GM12873 (cell line): ENCODE measurements around the gene DPF1.

ENCODE experiments used
- TF ChIP-seq, protein P1 (sequence below): IDR thresholded peaks from 2 replicates; pipeline ENCODE4 v1.5.1; 2012; ENCODE audit warnings: low read depth, mild to moderate bottlenecking, moderate library complexity, low read length, control low read depth; ENCODE audit not compliant: insufficient read depth; ENCODE audit errors: missing control alignments

DPF1 gene

DNA sequence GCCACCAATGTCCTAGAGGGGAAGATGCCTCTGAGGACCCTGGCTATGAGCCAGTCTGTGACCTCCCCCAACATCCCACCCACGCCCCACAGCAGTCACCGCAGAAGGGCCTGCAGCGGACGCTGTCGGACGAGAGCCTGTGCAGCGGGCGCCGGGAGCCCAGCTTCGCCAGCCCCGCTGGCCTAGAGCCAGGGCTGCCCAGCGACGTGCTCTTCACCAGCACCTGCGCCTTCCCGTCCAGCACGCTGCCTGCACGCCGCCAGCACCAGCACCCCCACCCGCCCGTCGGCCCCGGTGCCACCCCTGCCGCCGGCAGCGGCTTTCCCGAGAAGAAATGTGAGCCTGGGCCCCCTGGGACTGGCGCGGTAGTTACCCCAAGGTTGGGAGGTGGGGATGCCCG is 30.6 kb downstream of the DPF1 start:
- TF ChIP-seq, protein P1, sequence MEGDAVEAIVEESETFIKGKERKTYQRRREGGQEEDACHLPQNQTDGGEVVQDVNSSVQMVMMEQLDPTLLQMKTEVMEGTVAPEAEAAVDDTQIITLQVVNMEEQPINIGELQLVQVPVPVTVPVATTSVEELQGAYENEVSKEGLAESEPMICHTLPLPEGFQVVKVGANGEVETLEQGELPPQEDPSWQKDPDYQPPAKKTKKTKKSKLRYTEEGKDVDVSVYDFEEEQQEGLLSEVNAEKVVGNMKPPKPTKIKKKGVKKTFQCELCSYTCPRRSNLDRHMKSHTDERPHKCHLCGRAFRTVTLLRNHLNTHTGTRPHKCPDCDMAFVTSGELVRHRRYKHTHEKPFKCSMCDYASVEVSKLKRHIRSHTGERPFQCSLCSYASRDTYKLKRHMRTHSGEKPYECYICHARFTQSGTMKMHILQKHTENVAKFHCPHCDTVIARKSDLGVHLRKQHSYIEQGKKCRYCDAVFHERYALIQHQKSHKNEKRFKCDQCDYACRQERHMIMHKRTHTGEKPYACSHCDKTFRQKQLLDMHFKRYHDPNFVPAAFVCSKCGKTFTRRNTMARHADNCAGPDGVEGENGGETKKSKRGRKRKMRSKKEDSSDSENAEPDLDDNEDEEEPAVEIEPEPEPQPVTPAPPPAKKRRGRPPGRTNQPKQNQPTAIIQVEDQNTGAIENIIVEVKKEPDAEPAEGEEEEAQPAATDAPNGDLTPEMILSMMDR = no peak

DNA sequence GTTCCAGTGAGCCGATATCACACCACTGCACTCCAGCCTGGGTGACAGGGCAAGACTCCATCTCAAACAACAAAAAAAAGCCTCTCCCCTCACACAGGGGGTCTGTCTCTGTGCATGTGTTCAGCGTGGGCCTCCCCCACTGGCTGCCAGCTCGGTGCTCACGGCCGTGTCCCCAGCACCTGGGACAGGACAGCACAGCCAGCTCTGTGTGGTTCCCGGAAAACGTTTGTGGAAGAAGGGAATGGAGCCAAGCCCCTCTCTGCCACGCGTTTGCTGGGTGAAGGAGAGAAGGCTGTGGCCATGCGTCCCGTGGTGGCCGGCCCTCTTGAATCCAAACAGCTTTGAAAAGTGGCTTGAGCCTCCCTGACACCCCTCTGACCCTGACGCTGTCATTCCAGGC is 32.3 kb downstream of the DPF1 start:
- TF ChIP-seq, protein P1 = no peak

DNA sequence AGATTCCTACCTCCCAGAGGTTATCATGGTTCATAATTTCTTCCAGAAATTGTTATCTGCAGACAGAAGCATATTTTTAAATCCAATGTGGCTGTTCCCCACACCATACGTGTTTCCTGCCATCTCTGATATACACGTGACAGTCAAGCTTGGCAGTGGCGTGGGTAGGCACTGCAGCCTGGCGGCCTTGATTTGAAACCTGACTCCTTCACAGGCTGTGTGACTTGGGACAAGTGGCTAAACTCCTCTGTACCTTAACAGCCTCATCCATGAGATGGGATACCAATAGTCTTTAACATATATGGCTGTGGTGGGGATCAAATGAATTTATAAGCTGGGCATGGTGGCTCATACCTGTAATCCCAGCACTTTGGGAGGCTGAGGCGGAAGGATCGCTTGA is 33.2 kb downstream of the DPF1 start:
- TF ChIP-seq, protein P1 = no peak

DNA sequence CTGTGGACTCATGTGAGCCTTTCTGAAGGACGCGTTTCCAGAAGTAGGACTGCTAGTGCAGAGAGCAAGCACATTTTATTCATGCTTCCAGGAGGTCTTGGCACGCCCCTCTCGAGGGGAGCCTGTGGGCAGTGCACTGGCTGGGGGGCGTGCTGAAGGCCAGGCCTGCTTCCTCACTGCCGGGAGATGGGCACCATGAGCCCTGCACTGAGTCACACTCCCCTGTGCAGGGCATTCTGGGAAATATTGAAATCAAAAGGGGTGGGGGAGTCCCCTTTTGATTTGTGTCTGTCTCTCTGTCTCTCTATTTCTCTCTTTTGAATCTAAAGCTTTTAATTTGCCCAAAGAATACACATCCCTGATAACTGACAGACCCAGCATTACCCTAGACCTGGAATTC is 34.0 kb downstream of the DPF1 start:
- TF ChIP-seq, protein P1 = no peak

DNA sequence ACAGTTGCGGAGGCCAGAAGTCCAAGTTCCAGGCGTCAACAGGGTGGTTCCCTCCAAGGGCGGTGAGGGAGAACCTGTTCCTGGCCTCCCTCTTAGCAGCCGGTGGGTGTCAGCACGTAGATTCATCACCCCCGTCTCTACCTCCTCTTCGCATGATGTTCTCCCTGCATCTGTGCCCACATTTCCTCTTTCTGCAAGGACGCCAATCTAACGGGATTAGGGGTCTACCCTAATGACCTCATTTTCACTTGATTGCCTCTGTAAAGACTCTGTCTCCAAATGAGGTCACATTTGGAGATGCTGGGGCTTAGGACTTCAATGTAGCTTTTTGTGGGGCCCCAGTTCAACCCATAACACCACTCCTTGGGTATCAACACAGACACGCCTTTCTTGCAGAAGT is 38.5 kb downstream of the DPF1 start:
- TF ChIP-seq, protein P1 = no peak

DNA sequence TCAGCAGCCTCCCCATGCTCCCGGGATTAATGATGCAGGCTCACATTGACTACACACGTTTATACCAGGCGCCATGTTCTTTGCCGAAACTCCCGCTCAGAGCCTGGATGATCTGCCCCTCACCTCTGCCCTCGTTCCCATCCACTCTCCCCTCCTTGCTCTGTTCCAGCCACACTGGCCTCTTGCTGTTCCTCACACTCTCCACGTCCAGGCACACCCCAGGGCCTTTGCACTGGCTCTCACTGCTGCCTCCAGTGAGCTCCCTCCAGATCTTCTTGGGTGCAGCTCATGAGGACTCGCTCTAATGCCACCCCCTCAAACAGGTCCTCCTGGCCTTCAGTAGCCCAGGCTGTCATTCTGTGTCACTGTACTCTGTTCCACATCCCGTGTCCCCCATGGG is 39.2 kb downstream of the DPF1 start:
- TF ChIP-seq, protein P1 = no peak

DNA sequence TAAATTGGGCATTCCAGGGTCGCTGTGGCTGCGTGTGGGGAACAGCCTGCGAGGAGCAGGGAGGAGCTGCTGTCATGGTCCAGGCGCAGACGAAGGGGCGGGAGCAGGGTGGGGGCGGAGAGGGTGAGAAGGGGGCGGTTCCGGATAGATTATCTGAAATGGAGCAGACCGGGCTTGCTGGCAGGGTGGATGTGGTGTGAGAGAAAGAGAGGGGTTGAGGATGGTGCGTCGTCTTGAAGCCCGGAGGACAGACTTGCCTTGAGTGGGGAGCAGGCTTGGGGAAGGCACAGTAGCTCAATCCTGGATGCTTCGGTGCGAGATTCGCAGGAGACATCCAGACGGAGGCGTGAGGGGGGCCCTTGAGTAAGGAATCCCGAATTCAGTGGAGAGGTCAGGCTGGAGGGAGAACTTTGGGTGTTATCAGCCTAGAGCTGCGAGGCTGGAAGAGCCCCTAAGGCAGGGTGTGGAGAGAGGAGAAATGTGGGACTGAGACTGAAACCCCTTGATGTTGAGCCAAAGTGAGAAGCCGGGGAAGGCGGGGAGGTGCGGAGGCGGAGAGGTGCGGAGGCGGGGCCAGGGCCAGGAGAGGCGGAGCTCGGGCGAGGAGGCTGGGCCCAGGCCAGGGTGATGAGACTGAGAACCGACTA is 40.6 kb downstream of the DPF1 start:
- TF ChIP-seq, protein P1 = no peak
